ENCODE measurements around the gene MSRB3. TPM values are rescaled to one million over a fixed set of nuclear protein-coding genes. Genes with fewer than 3 reads are reported as not detected.
"Not testable (repeated sequence)": the region's sequence is repeated elsewhere in the genome, so short reads cannot be mapped to it uniquely, and the experiment has no call there.

The MSRB3 gene
- total RNA-seq, 1 donor from 2014 or later = 130 TPM

GRCh38 chr12:65280306-65280705, 1.8 kb downstream of the MSRB3 start:
- no peak for DNase-seq
- ATAC-seq (ENCODE audit: poor library complexity) = no peak
- intact Hi-C loops (cut with DNase I) = no loop called here

- no peak for ATAC-seq (ENCODE audit: poor library complexity)
- intact Hi-C loops (cut with DNase I) = no loop called here
- DNase-seq = no peak
Measured at GRCh38 chr12:65282840-65283239, 4.4 kb downstream of the MSRB3 start.

GRCh38 chr12:65285532-65285931, 7.0 kb downstream of the MSRB3 start:
- DNase-seq; ATAC-seq (ENCODE audit: poor library complexity); intact Hi-C loops (cut with DNase I): not testable (repeated sequence)

GRCh38 chr12:65287426-65287825, 8.9 kb downstream of the MSRB3 start:
- intact Hi-C loops (cut with DNase I) = no loop called here
- ATAC-seq (ENCODE audit: poor library complexity) (no peak), DNase-seq (no peak)

GRCh38 chr12:65292241-65292640, 13.8 kb downstream of the MSRB3 start:
- DNase-seq (no peak), ATAC-seq (ENCODE audit: poor library complexity) (no peak)
- intact Hi-C loops (cut with DNase I) = no loop called here

GRCh38 chr12:65293735-65294134, 15.3 kb downstream of the MSRB3 start:
- no peak for DNase-seq
- intact Hi-C loops (cut with DNase I) = no loop called here
- ATAC-seq (ENCODE audit: poor library complexity) = no peak

- intact Hi-C loops (cut with DNase I) = no loop called here
- DNase-seq (no peak), ATAC-seq (ENCODE audit: poor library complexity) (peak; percentile 52)
Measured at GRCh38 chr12:65294641-65295262, 16.3 kb downstream of the MSRB3 start.

- ATAC-seq (ENCODE audit: poor library complexity) (no peak), DNase-seq (no peak)
- intact Hi-C loops (cut with DNase I) = no loop called here
Measured at GRCh38 chr12:65296508-65297265, 18.2 kb downstream of the MSRB3 start.

- DNase-seq (no peak), ATAC-seq (ENCODE audit: poor library complexity) (no peak)
- intact Hi-C loops (cut with DNase I) = no loop called here
Measured at GRCh38 chr12:65300097-65300496, 21.6 kb downstream of the MSRB3 start.

GRCh38 chr12:65300679-65301349, 22.3 kb downstream of the MSRB3 start:
- intact Hi-C loops (cut with DNase I) = no loop called here
- ATAC-seq (ENCODE audit: poor library complexity) (peak; percentile 79), DNase-seq (no peak)

- intact Hi-C loops (cut with DNase I) = no loop called here
- DNase-seq (no peak), ATAC-seq (ENCODE audit: poor library complexity) (no peak)
Measured at GRCh38 chr12:65302891-65303290, 24.4 kb downstream of the MSRB3 start.

- ATAC-seq (ENCODE audit: poor library complexity) (no peak), DNase-seq (no peak)
- intact Hi-C loops (cut with DNase I) = no loop called here
Measured at GRCh38 chr12:65305346-65305950, 27.0 kb downstream of the MSRB3 start.

- ATAC-seq (ENCODE audit: poor library complexity) = peak; percentile 89
Measured at GRCh38 chr12:65306366-65307168, 28.1 kb downstream of the MSRB3 start.

GRCh38 chr12:65307169-65307501, 28.7 kb downstream of the MSRB3 start:
- no peak for DNase-seq
- intact Hi-C loops (cut with DNase I) = no loop called here

More at GRCh38 chr12:65306366-65307168, 28.1 kb downstream of the MSRB3 start:
- intact Hi-C loops (cut with DNase I) = no loop called here
- DNase-seq = peak; percentile 73

GRCh38 chr12:65308006-65308405, 29.5 kb downstream of the MSRB3 start:
- ATAC-seq (ENCODE audit: poor library complexity) (no peak), DNase-seq (no peak)
- intact Hi-C loops (cut with DNase I) = no loop called here

More at GRCh38 chr12:65307169-65307501, 28.7 kb downstream of the MSRB3 start:
- no peak for ATAC-seq (ENCODE audit: poor library complexity)

GRCh38 chr12:65308601-65309071, 30.2 kb downstream of the MSRB3 start:
- intact Hi-C loops (cut with DNase I) = no loop called here
- ATAC-seq (ENCODE audit: poor library complexity) (no peak), DNase-seq (no peak)

GRCh38 chr12:65311260-65311659, 32.8 kb downstream of the MSRB3 start:
- intact Hi-C loops (cut with DNase I) = no loop called here
- DNase-seq (no peak), ATAC-seq (ENCODE audit: poor library complexity) (no peak)

GRCh38 chr12:65313719-65314317, 35.3 kb downstream of the MSRB3 start:
- intact Hi-C loops (cut with DNase I) = no loop called here
- ATAC-seq (ENCODE audit: poor library complexity) = no peak
- DNase-seq = no peak
